OCI-LY1 (cell line): Measurements from ENCODE around the gene FXYD1.

Source experiments
- H2AFZ ChIP-seq: fragments of 200-600 bp; sonication (generic), shearing (Covaris generic); 2 replicates; pipeline ENCODE4 v1.6.0; 2014; ENCODE audit warnings: antibody characterized with exemption, mild to moderate bottlenecking, low read length
- H3F3A ChIP-seq: fragments of 200-600 bp; sonication (generic), shearing (Covaris generic); 2 replicates; pipeline ENCODE4 v1.6.0; 2014; ENCODE audit warnings: mild to moderate bottlenecking, antibody characterized with exemption, low read length, moderate library complexity; ENCODE audit not compliant: insufficient read depth
- H3K27ac ChIP-seq: fragments of 200-600 bp; sonication (generic); 2 replicates; pipeline ENCODE4 v1.5.1; 2014; ENCODE audit warnings: low read length, mixed run types, mild to moderate bottlenecking, low read depth; ENCODE audit not compliant: poor library complexity, severe bottlenecking
- H3K27me3 ChIP-seq: fragments of 200-600 bp; sonication (generic); 2 replicates; pipeline ENCODE4 v1.6.0; 2014; ENCODE audit warnings: antibody characterized with exemption, mild to moderate bottlenecking, low read length, moderate library complexity; ENCODE audit not compliant: insufficient read depth
- H3K36me3 ChIP-seq: fragments of 200-600 bp; sonication (generic); 2 replicates; pipeline ENCODE4 v1.6.1; 2014; ENCODE audit warnings: mild to moderate bottlenecking, antibody characterized with exemption, low read length, moderate library complexity, mixed read lengths; ENCODE audit not compliant: insufficient read depth
- H3K4me1 ChIP-seq: fragments of 200-600 bp; sonication (generic); 2 replicates; pipeline ENCODE4 v1.5.1; 2014; ENCODE audit warnings: mild to moderate bottlenecking, low read length, moderate library complexity; ENCODE audit not compliant: insufficient read depth, severe bottlenecking
- H3K4me2 ChIP-seq: fragments of 200-600 bp; sonication (generic), shearing (Covaris generic); 2 replicates; pipeline ENCODE4 v1.6.1; 2014; ENCODE audit warnings: low read length
- H3K4me3 ChIP-seq: fragments of 200-600 bp; sonication (generic); 2 replicates; pipeline ENCODE4 v1.5.1; 2014; ENCODE audit warnings: low read length, low read depth, mild to moderate bottlenecking, mixed read lengths; ENCODE audit not compliant: poor library complexity, severe bottlenecking
- H3K79me2 ChIP-seq: fragments of 200-600 bp; shearing (Covaris generic); 2 replicates; pipeline ENCODE4 v1.6.1; 2016; ENCODE audit warnings: mixed run types, low read length, mixed read lengths; ENCODE audit not compliant: insufficient read depth
- H3K9ac ChIP-seq: fragments of 200-600 bp; sonication (generic), shearing (Covaris generic); 2 replicates; pipeline ENCODE4 v1.6.1; 2014; ENCODE audit warnings: mild to moderate bottlenecking, low read length, mixed read lengths
- H3K9me2 ChIP-seq: fragments of 200-600 bp; sonication (generic), shearing (Covaris generic); 2 replicates; pipeline ENCODE4 v1.6.1; 2014; ENCODE audit warnings: low read depth, mild to moderate bottlenecking, low read length, mixed read lengths
- H3K9me3 ChIP-seq: fragments of 200-600 bp; shearing (Covaris generic); 2 replicates; pipeline ENCODE4 v1.6.1; 2014; ENCODE audit warnings: low read length, mixed read lengths
- H4K20me1 ChIP-seq: fragments of 200-600 bp; sonication (generic), shearing (Covaris generic); 2 replicates; pipeline ENCODE4 v1.6.0; 2016; ENCODE audit warnings: mild to moderate bottlenecking, low read length; ENCODE audit not compliant: insufficient read depth
- CTCF ChIP-seq: fragments of 200-600 bp; sonication (generic), shearing (Covaris generic); IDR thresholded peaks from 2 replicates; pipeline ENCODE4 v1.5.1; 2017; ENCODE audit warnings: mild to moderate bottlenecking, antibody characterized with exemption, low read length, moderate library complexity, mixed read lengths
- EZH2 ChIP-seq: fragments of 200-600 bp; sonication (generic), shearing (Covaris generic); IDR thresholded peaks from 2 replicates; pipeline ENCODE4 v1.8.0; 2017; ENCODE audit warnings: borderline replicate concordance, mixed run types, mild to moderate bottlenecking, antibody characterized with exemption, low read length, moderate library complexity, mixed read lengths

The FXYD1 gene

GRCh38 chr19:35164418-35164817, 25.8 kb downstream of the FXYD1 start:
- Histone ChIP-seq H3K36me3 (peaks cover 94% of the 10 kb centered on the region), H3K9me3 (peaks cover 32% of the 10 kb centered on the region), H4K20me1 (no peaks in the 10 kb centered on the region), H3F3A (no peaks in the 10 kb centered on the region), H2AFZ (no peak overlapping the region), H3K9me2 (no peaks in the 10 kb centered on the region), H3K27ac (no peak overlapping the region), H3K27me3 (no peaks in the 10 kb centered on the region), H3K4me2 (no peak overlapping the region), H3K9ac (no peak overlapping the region), H3K4me3 (no peak overlapping the region), H3K4me1 (no peaks in the 10 kb centered on the region), H3K79me2 (no peaks in the 10 kb centered on the region)
- TF ChIP-seq CTCF: no peak
- no peak for TF ChIP-seq EZH2

GRCh38 chr19:35165200-35166058, 26.8 kb downstream of the FXYD1 start:
- Histone ChIP-seq H3K27me3 (no peaks in the 10 kb centered on the region), H3K4me3 (no peak overlapping the region), H3K9me2 (no peaks in the 10 kb centered on the region), H3K79me2 (no peaks in the 10 kb centered on the region), H3K4me2 (no peak overlapping the region), H2AFZ (no peak overlapping the region), H3K9ac (no peak overlapping the region), H3K36me3 (peaks cover 94% of the 10 kb centered on the region), H3K27ac (no peak overlapping the region), H4K20me1 (no peaks in the 10 kb centered on the region), H3K9me3 (peaks cover 32% of the 10 kb centered on the region), H3K4me1 (no peaks in the 10 kb centered on the region), H3F3A (no peaks in the 10 kb centered on the region)
- TF ChIP-seq EZH2 (no peak), CTCF (no peak)

GRCh38 chr19:35166100-35167063, 27.8 kb downstream of the FXYD1 start:
- H3K79me2 ChIP-seq: no peaks in the 10 kb centered on the region
- H3K27ac ChIP-seq: no peak overlapping the region
- H3K36me3 ChIP-seq: peaks cover 91% of the 10 kb centered on the region
- TF ChIP-seq CTCF: no peak
- no peak for TF ChIP-seq EZH2
- no peak overlapping the region for H3K4me2 ChIP-seq
- no peaks in the 10 kb centered on the region for H3F3A ChIP-seq
- no peak overlapping the region for H2AFZ ChIP-seq
- no peak overlapping the region for H3K9ac ChIP-seq
- H3K4me3 ChIP-seq: no peak overlapping the region
- no peaks in the 10 kb centered on the region for H3K4me1 ChIP-seq
- H3K9me3 ChIP-seq: peaks cover 32% of the 10 kb centered on the region
- no peaks in the 10 kb centered on the region for H4K20me1 ChIP-seq
- H3K9me2 ChIP-seq: no peaks in the 10 kb centered on the region
- no peaks in the 10 kb centered on the region for H3K27me3 ChIP-seq
